OCI-LY7 (cell line): Measurements from ENCODE around the gene NRXN2. TPM values are rescaled to one million over a fixed set of nuclear protein-coding genes. Genes with fewer than 3 reads are reported as not detected.

Experiments
- BruUV-seq: library from RNA; stranded (reverse); fragments of 400-500 nt; replicated peaks from 2 replicates; lab custom pipeline; 2021; lab: Mats Ljungman, UMichigan
- CTCF ChIA-PET: fragments of 300-600 bp; sonication (Branson Sonifier 250); formaldehyde crosslinking; loops from one replicate; lab custom pipeline; 2022; ENCODE audit warnings: antibody characterized with exemption; ENCODE audit not compliant: unreplicated experiment; lab: Charles Lee
- POLR2A ChIA-PET: fragments of 300-600 bp; sonication (Branson Sonifier 250); formaldehyde crosslinking; loops from one replicate; lab custom pipeline; 2022; ENCODE audit warnings: antibody characterized with exemption; lab: Charles Lee
- DNase-seq: peaks from one replicate; pipeline ENCODE4 v3.0.0-alpha.2; 2015; ENCODE audit warnings: low spot score
- H2AFZ ChIP-seq: fragments of 200-600 bp; sonication (generic), shearing (Covaris generic); 2 replicates; pipeline ENCODE4 v1.6.1; 2014; ENCODE audit warnings: mild to moderate bottlenecking, antibody characterized with exemption, low read length, moderate library complexity
- H3K27ac ChIP-seq: fragments of 200-600 bp; sonication (generic); 2 replicates; pipeline ENCODE4 v1.5.1; 2014; ENCODE audit warnings: mixed run types, low read depth, mild to moderate bottlenecking, moderate library complexity, low read length, inconsistent platforms; ENCODE audit not compliant: poor library complexity, severe bottlenecking
- H3K36me3 ChIP-seq: fragments of 200-600 bp; sonication (generic); 2 replicates; pipeline ENCODE4 v1.6.1; 2014; ENCODE audit warnings: mild to moderate bottlenecking, antibody characterized with exemption, low read length, moderate library complexity, mixed read lengths; ENCODE audit not compliant: insufficient read depth
- H3K4me1 ChIP-seq: fragments of 200-600 bp; sonication (generic); 2 replicates; pipeline ENCODE4 v1.5.1; 2014; ENCODE audit warnings: mild to moderate bottlenecking, low read length; ENCODE audit not compliant: insufficient read depth, poor library complexity, severe bottlenecking
- H3K4me2 ChIP-seq: fragments of 200-600 bp; sonication (generic); 2 replicates; pipeline ENCODE4 v1.6.1; 2014; ENCODE audit warnings: mild to moderate bottlenecking, low read length
- H3K4me3 ChIP-seq: fragments of 200-600 bp; sonication (generic); 2 replicates; pipeline ENCODE4 v1.5.1; 2014; ENCODE audit warnings: mild to moderate bottlenecking, low read depth, low read length; ENCODE audit not compliant: poor library complexity, severe bottlenecking
- H3K79me2 ChIP-seq: fragments of 200-600 bp; sonication (generic); 2 replicates; pipeline ENCODE4 v1.6.1; 2016; ENCODE audit warnings: low read depth, mild to moderate bottlenecking, low read length, moderate library complexity, mixed read lengths; ENCODE audit not compliant: insufficient read depth
- H3K9me2 ChIP-seq: fragments of 200-600 bp; sonication (generic); 2 replicates; pipeline ENCODE4 v1.6.1; 2016; ENCODE audit warnings: mild to moderate bottlenecking, low read length, mixed read lengths; ENCODE audit not compliant: insufficient read depth
- H3K9me3 ChIP-seq: fragments of 200-600 bp; sonication (generic); 2 replicates; pipeline ENCODE4 v1.6.1; 2014; ENCODE audit warnings: mild to moderate bottlenecking, mixed run types, low read length, mixed read lengths
- H4K20me1 ChIP-seq: fragments of 200-600 bp; sonication (generic); 2 replicates; pipeline ENCODE4 v1.6.1; 2014; ENCODE audit warnings: mild to moderate bottlenecking, antibody characterized with exemption, low read length, moderate library complexity, mixed read lengths; ENCODE audit not compliant: insufficient read depth
- CTCF ChIP-seq: fragments of 200-600 bp; sonication (generic); conservative IDR thresholded peaks from 2 replicates; pipeline ENCODE4 v1.5.1; 2014; ENCODE audit warnings: mild to moderate bottlenecking, antibody characterized with exemption, low read length, moderate library complexity, mixed read lengths
- EZH2phosphoT487 ChIP-seq: fragments of 200-600 bp; sonication (generic); IDR thresholded peaks from 2 replicates; pipeline ENCODE4 v1.6.1; 2018; ENCODE audit warnings: low read depth, borderline replicate concordance, mild to moderate bottlenecking, mixed run types, antibody characterized with exemption, low read length, moderate library complexity, mixed read lengths
- intact Hi-C: fragments of 100-400 bp; cut with micrococcal nuclease; formaldehyde crosslinking; loops from one replicate; pipeline ENCODE4 v1.10.0; 2022; ENCODE audit not compliant: unreplicated experiment
- total RNA-seq, 2 experiments: library from RNA; depleted of rRNA in 1 of 2; stranded (reverse); fragments of >200 nt in 1 of 2; shearing (Covaris generic) in 1 of 2; gene quantifications; 2 replicates each; pipeline ENCODE4 v1.2.3, GENCODE V29; 2014 to 2022

Gene NRXN2
- total RNA-seq, 2 experiments from 2014 or later, result 2.4 to 3.3 TPM

- BruUV-seq, result no TSS peak
- H3K9me3 ChIP-seq, result no peaks in the 10 kb centered on the region
- no peak overlapping the region for H3K27ac ChIP-seq
- H3K4me2 ChIP-seq, result no peak overlapping the region
- no peaks in the 10 kb centered on the region for H3K9me2 ChIP-seq
- DNase-seq, result no peak
- TF ChIP-seq CTCF, result no peak
- no peak for TF ChIP-seq EZH2phosphoT487
- H3K36me3 ChIP-seq, result no peaks in the 10 kb centered on the region
- no peaks in the 10 kb centered on the region for H3K79me2 ChIP-seq
- intact Hi-C loops, result no loop called here
- H3K4me3 ChIP-seq, result no peak overlapping the region
- no peaks in the 10 kb centered on the region for H3K4me1 ChIP-seq
- ChIA-PET CTCF (no interaction called here), POLR2A (no interaction called here)
- no peak overlapping the region for H2AFZ ChIP-seq
- no peaks in the 10 kb centered on the region for H4K20me1 ChIP-seq
Measured at GRCh38 chr11:64594159-64594939, 128.6 kb downstream of the NRXN2 start.

- Histone ChIP-seq H3K27ac (no peak overlapping the region), H3K79me2 (no peaks in the 10 kb centered on the region), H3K9me3 (no peaks in the 10 kb centered on the region), H2AFZ (no peak overlapping the region), H3K4me3 (no peak overlapping the region), H4K20me1 (no peaks in the 10 kb centered on the region), H3K36me3 (no peaks in the 10 kb centered on the region), H3K9me2 (no peaks in the 10 kb centered on the region), H3K4me1 (no peaks in the 10 kb centered on the region), H3K4me2 (no peak overlapping the region)
- POLR2A ChIA-PET, result no interaction called here
- no TSS peak for BruUV-seq
- no peak for DNase-seq
- intact Hi-C loops, result no loop called here
- no peak for TF ChIP-seq CTCF
- no peak for TF ChIP-seq EZH2phosphoT487
- CTCF ChIA-PET, result no interaction called here
Measured at GRCh38 chr11:64593156-64594105, 129.6 kb downstream of the NRXN2 start.
